Left ventricle myocardium superior (tissue), 1 donor: Measurements from ENCODE around the gene OR1D5. TPM values are rescaled to one million over a fixed set of nuclear protein-coding genes. Genes with fewer than 3 reads are reported as not detected.
A peak's percentile ranks its signal among the peaks of the same experiment; 100 is the strongest.

Source experiments
- ATAC-seq: fragments of 200-7000 bp; cut with Tn5 transposase; one replicate; pipeline ENCODE4 v1.9.1; 2020; ENCODE audit warnings: mild to moderate bottlenecking, moderate library complexity
- DNase-seq: peaks from one replicate; pipeline ENCODE4 v3.0.0-alpha.2; 2020
- intact Hi-C: fragments of 100-400 bp; cut with micrococcal nuclease; formaldehyde crosslinking; loops from one replicate; pipeline ENCODE4 v1.11.0; 2022
- total RNA-seq: library from RNA; stranded (reverse); fragmentation: NEBNext Ultra II Directional; extraction: Animal tissue kit (Norgen Biotek cat#: 25700); gene quantifications from one replicate; pipeline ENCODE4 v1.2.1, GENCODE V29; 2021
- donor health status: DM: no; HTN: yes; CAD: no; lungs with severe emphysema.

Gene OR1D5
- total RNA-seq, 1 donor from 2014 or later, result not detected

GRCh38 chr17:3012926-3013581 is 50.4 kb downstream of the OR1D5 start:
- DNase-seq, result peak; percentile 71
- intact Hi-C loops, result loop anchor here (5.0 kb wide), 1 partner anchor 186 kb away; no protein-coding TSS in a partner anchor
- peak; percentile 90 for ATAC-seq

Other genes with a start within 250 kb of the OR1D5 start
- not detected for gene OR1D2, start 40.8 kb upstream of the OR1D5 start, total RNA-seq
- not detected for gene OR1G1, start 63.9 kb upstream of the OR1D5 start, total RNA-seq
- gene OR1A2, start 133.9 kb upstream of the OR1D5 start, total RNA-seq, result not detected
- gene OR1A1, start 144.1 kb upstream of the OR1D5 start, total RNA-seq, result not detected
- not detected for gene OR3A1, start 234.8 kb upstream of the OR1D5 start, total RNA-seq